GM21447 (cell line): Measurements from ENCODE around the gene M1AP.
"Not testable (repeated sequence)": the region's sequence is repeated elsewhere in the genome, so short reads cannot be mapped to it uniquely, and the experiment has no call there.

Source experiments
- ATAC-seq: cut with Tn5 transposase; IDR thresholded peaks from one replicate; pipeline ENCODE4 v1.9.1; 2021; ENCODE audit not compliant: unreplicated experiment

Gene M1AP

DNA sequence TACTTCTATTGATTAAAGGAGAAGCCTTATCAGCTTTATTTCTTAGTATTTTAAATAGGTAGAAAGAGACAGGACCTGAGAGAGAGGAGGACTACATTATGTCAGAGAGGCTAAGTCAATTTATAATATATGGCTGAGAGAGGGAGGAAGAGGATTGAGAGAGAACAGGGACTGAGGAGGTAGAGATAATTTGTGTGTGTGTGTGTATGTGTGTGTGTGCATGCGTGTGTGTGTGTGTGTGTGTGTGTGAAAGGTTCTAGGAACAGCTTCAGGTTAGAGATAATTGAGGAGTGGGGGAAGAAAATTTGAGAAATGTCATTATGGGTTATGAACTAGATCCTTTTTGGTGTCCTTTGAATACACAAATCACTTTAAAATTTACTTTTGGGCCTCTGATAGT lies 78.4 kb downstream of the M1AP start:
- ATAC-seq, result no peak

DNA sequence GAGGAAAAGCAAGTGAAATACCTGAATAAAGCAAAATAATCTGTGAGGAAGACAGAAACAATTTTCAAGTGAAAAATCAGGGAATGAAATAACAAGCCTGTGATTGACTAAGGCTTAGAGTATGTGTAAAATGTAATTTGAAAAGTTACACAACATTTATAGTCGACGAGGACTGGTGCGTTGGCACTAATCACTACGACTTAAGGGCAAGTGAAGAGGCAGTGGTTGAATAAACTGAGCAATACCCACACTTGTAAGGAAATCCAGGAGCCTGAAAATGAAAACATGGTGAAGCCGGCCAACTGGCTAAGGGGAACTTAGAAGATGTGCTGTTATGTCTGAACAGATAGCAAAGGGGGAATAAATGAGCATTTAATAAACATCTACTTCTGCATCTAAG lies 80.2 kb downstream of the M1AP start:
- no peak for ATAC-seq

DNA sequence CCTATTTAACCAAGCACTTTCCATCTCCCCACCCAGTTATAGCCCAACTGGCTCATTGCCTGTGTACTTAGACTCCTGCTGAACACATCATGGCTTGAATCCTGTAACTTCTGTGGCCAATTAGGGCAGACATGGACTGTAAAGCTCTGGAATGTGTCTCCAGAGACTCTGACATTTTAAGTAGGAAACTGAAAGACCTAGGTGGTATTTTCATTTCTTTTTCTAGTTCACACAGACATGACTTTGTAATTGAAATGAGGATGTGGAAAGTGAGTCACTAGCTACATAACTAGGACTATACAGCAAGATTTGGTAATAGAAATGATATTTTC lies 81.4 kb downstream of the M1AP start:
- ATAC-seq, result no peak

GRCh38 chr2:74566076-74566753 lies 81.9 kb downstream of the M1AP start:
- no peak for ATAC-seq

DNA sequence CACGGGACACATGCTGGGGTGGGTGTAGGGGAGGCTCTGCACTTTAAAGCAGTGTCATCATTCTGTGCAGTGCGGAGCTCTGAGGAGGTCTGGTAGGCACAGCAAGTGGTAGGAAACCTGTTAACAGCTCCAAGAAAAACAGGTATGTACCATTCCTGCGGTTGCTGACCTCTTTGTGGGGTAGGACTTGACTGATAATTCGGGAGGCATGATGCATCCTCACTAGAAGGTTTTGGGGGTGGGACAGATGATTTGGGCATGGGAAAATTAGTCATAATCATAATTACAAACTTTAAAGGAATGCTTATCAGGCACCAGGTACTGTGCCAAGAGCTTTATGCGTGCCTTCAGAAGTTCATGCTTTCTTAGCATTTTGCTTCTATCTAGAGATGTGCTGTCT lies 83.9 kb downstream of the M1AP start:
- no peak for ATAC-seq

DNA sequence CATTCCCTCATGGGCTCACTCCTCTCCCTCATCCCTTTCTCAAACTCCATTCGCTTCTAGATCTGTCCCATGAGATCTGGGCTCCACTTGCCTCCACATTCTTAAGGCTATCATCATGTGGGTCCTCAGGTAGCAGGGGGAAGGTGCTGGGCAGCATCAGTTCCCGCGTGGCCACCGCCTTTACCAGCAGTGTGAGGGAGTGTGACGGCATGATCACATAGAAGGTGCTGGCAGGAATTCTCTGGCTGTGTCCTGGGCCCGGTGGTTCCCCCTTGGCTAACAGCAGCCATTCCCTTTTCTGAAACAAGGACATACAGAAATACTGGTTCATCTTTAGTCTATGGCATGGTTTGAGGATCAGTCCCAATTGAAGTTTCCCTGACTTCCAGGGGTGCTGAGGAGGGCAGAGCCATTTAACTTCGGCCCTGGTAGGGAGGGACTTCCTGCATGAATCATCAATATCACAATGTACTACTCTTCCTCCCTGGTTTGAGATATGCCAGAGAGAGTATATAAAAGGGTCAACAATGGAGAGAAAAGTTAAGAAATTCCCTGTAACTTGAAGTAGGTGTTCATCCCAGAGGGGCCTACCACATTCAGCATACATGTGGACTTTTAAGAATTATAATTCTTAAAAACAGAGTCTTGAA lies 85.9 kb downstream of the M1AP start:
- ATAC-seq, result no peak

GRCh38 chr2:74561022-74561421 lies 87.1 kb downstream of the M1AP start:
- ATAC-seq, result not testable (repeated sequence)

GRCh38 chr2:74560591-74560990 lies 87.5 kb downstream of the M1AP start:
- no peak for ATAC-seq

- no peak for ATAC-seq
Measured at GRCh38 chr2:74559912-74560311, 88.2 kb downstream of the M1AP start.

GRCh38 chr2:74558284-74559230 lies 89.6 kb downstream of the M1AP start:
- no peak for ATAC-seq

GRCh38 chr2:74556831-74557370 lies 91.2 kb downstream of the M1AP start:
- ATAC-seq, result no peak

DNA sequence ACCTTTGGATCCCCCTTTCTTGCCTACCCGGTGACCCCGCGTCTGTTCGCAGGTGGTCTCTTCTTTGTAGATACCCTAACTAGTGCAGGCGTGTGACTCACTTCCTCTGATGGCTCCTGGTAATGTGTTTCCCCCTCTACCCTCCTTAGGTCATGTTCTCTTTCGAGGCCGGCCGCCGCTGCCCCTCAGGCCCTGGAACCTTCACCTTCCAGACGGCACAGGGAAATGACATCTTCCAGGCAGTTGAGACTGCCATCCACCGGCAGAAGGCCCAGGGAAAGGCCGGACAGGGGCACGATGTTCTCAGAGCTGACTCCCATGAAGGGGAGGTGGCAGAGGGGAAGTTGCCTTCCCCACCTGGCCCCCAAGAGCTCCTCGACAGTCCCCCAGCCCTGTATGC lies 92.0 kb downstream of the M1AP start:
- no peak for ATAC-seq

GRCh38 chr2:74555610-74556103 lies 92.5 kb downstream of the M1AP start:
- no peak for ATAC-seq

- peak; percentile 45 for ATAC-seq
Measured at GRCh38 chr2:74554820-74555531, 93.2 kb downstream of the M1AP start.

- peak; percentile 54 for ATAC-seq
Measured at GRCh38 chr2:74553892-74554819, 94.0 kb downstream of the M1AP start, which contains the start of the genes DOK1 and LOXL3. DOK1 (plus strand) TSS chr2:74554720; CDS start chr2:74554755, 35 bp downstream. LOXL3 (minus strand) TSS chr2:74553942; CDS start chr2:74552634, 1,308 bp downstream.

DNA sequence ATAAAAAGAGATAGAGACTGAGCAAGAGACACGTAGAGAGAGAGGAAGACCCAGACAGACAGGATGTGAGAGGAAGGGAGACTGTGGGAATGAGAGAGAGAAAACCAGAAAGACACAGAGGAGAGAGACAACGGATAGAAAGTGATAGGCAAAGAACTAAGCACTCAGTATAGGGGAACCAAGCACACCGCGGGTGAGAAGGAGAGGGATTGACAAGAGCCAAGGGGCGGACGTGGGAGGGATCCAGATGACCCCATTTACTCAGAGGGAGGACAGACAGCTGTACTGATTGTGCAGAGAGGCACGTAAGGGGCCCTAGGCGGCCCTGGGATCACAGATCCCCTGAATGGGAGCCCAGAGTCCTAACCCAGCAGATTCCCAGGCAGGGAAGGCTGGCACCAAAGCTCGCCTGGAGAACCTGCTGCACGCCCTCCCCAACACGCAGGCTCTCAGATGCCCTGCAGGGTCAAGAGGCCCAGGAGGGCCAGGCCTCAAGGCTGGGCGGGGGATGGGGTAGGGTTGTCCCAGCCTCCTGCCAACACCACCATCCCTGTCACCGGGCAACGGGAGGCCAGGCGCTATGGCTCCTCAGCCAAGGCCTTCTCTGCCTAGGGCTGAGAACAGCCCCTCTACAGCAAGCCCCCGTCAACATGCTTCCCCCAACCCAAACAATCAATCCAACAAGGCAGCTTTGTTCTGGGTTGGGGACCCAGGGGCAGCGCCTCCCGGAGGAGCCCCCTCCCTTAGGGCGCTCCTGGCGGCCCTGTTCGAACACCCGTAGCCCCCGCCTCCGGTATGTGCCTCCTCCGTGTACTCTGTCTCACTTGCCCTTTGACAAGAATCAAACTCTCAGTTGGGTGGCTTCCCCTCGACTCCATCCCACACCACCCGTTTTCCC lies 95.0 kb downstream of the M1AP start:
- ATAC-seq, result no peak

DNA sequence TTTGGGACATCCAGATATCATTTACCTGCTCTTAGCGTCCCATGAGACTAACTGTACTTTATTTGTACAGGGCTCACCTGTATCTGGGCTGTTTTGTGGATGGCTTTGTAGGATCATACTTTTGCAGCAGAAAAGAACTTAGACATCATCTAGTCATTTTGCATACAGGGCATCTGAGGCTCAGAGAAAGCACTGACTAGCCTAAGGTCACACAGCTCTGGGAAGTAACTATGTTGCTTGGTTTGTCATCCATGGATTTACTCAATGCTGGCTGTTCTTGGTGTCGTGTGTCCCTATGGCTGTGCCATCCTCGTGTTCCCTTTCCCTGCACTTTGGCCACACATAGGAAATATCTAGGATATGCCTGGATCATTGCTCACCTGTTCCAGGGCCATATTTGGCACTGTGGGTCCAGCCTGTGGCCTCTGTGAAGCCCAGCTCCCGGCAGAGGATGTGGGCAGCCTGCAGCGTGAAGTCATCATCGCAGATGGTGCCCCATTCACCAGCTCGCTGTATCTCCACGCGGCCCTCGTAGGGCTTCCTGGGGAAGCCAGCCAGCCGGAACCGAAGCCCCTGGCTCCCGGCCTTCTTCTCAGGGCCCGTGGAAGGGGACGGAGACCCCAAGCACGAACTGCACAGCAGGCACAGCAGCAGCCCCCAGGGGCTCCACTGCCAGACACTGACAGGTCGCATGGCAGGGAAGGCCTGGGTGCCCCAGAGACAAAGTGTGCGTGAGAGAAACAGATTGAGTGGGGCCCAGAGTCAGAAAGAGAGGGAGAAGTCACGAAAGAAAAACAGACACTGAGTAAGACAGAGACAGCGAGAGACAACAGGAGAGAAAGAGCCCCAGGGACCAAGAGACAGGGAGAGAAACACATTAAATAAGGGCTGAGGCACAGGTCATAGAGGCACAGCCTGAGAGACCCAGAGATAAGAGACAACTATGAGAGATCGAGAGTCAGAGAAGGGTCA lies 95.9 kb downstream of the M1AP start:
- no peak for ATAC-seq
